ENCODE results near the gene TAF7.

Gene TAF7

DNA sequence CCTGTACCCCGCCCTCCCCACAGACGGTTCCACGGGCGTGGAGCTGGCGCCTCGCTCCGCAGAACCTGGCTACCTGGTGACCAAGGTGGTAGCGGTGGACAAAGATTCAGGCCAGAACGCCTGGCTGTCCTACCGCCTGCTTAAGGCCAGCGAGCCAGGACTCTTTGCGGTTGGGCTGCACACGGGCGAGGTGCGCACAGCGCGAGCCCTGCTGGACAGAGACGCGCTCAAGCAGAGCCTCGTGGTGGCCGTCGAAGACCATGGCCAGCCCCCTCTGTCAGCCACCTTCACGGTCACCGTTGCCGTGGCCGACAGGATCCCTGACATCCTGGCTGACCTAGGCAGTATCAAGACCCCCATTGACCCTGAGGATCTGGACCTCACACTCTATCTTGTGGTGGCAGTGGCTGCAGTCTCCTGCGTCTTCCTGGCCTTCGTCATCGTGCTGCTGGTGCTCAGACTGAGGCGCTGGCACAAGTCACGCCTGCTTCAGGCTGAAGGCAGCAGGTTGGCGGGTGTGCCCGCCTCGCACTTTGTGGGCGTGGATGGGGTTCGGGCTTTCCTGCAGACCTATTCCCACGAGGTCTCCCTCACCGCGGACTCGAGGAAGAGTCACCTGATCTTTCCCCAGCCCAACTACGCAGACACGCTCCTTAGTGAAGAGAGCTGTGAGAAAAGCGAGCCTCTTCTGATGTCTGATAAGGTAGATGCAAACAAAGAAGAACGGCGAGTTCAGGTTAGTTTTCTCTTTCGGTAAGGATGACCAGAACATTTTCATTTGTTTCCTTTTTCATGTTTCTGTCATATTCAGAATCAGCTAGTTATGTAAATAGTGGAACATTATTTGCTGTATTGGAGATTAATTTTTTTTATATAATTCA lies 45.7 kb upstream of the TAF7 start:
- Histone ChIP-seq H3K9me3 (ENCODE audit: control insufficient read depth, insufficient read depth, low read depth, low read length) (no peaks in the 10 kb centered on the region), H3K27ac (ENCODE audit: extremely low read depth, low read depth, low read length) (no peak overlapping the region), H3K4me1 (ENCODE audit: control insufficient read depth, insufficient read depth, low read length) (no peaks in the 10 kb centered on the region), H3K4me3 (ENCODE audit: low read depth, low read length) (no peak overlapping the region), H3K36me3 (ENCODE audit: control insufficient read depth in 2 of 2, insufficient read depth in 1 of 2, low read length in 2 of 2) (no peaks in the 10 kb centered on the region)
- CTCF ChIA-PET, result interaction anchor here (0.5 to 0.8 kb wide), 4 partner anchors 8 to 30 kb away, joined by 3 to 4 read pairs (median 3); partner anchors contain the start of gene PCDHGA7
- TF ChIP-seq ZBTB1 (tag by site-specific recombination; IDR thresholded peaks at IDR 0.05) (no peak), ZNF660 (tag by site-specific recombination; IDR thresholded peaks at IDR 0.05) (no peak), ZNF600 (tag by site-specific recombination; IDR thresholded peaks at IDR 0.05) (no peak), ZNF624 (tag by site-specific recombination; IDR thresholded peaks at IDR 0.05) (no peak)
- POLR2A ChIA-PET, result no interaction called here

- H3K4me1 ChIP-seq (ENCODE audit: control insufficient read depth, insufficient read depth, low read length), result no peaks in the 10 kb centered on the region
- no peak within 1 kb of the TSS for H3K4me3 ChIP-seq (ENCODE audit: low read depth, low read length)
- ChIA-PET POLR2A (interaction anchor here (0.6 kb wide), 1 partner anchor 38 kb away, joined by 3 read pairs; no protein-coding TSS in a partner anchor), CTCF (interaction anchor here (0.7 to 2.3 kb wide), 9 partner anchors 10 to 203 kb away, joined by 3 to 13 read pairs (median 4); partner anchors contain the start of genes PCDHGA4 and PCDHGB1)
- no peaks in the 10 kb centered on the region for H3K36me3 ChIP-seq (ENCODE audit: control insufficient read depth in 2 of 2, insufficient read depth in 1 of 2, low read length in 2 of 2)
- peaks cover 3% of the 10 kb centered on the region; the same call in 1 of the 2 replicates for H3K9me3 ChIP-seq (ENCODE audit: control insufficient read depth, insufficient read depth, low read depth, low read length)
- H3K27ac ChIP-seq (ENCODE audit: extremely low read depth, low read depth, low read length), result no peak within 1 kb of the TSS
- TF ChIP-seq ZNF214 (tag by site-specific recombination; IDR thresholded peaks at IDR 0.05; ENCODE audit: borderline replicate concordance) (no peak), EGR2 (tag by site-specific recombination; IDR thresholded peaks at IDR 0.05; ENCODE audit: low read depth) (no peak), BCL11B (tag by site-specific recombination; IDR thresholded peaks at IDR 0.05; ENCODE audit: low read depth) (no peak), KLF10 (tag by site-specific recombination; IDR thresholded peaks at IDR 0.05) (no peak), ZNF677 (tag by site-specific recombination; IDR thresholded peaks at IDR 0.05) (no peak), ZNF121 (tag by site-specific recombination; IDR thresholded peaks at IDR 0.05) (no peak), ZNF280D (tag by site-specific recombination; IDR thresholded peaks at IDR 0.05) (no peak), GLI2 (tag by site-specific recombination; IDR thresholded peaks at IDR 0.05; ENCODE audit: borderline replicate concordance, low read depth) (no peak), ZNF707 (tag by site-specific recombination; IDR thresholded peaks at IDR 0.05) (no peak), TCF7L2 (IDR thresholded peaks at IDR 0.05; ENCODE audit: borderline replicate concordance, low read depth, low read length) (no peak), ZNF221 (tag by site-specific recombination; IDR thresholded peaks at IDR 0.05; ENCODE audit: borderline replicate concordance) (no peak), ZNF16 (tag by site-specific recombination; IDR thresholded peaks at IDR 0.05; ENCODE audit: low read depth) (no peak)
- TF ChIP-seq, protein P1, sequence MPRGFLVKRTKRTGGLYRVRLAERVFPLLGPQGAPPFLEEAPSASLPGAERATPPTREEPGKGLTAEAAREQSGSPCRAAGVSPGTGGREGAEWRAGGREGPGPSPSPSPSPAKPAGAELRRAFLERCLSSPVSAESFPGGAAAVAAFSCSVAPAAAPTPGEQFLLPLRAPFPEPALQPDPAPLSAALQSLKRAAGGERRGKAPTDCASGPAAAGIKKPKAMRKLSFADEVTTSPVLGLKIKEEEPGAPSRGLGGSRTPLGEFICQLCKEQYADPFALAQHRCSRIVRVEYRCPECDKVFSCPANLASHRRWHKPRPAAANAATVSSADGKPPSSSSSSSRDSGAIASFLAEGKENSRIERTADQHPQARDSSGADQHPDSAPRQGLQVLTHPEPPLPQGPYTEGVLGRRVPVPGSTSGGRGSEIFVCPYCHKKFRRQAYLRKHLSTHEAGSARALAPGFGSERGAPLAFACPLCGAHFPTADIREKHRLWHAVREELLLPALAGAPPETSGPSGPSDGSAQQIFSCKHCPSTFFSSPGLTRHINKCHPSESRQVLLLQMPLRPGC (tag by site-specific recombination; IDR thresholded peaks at IDR 0.05), result no peak
- TF ChIP-seq, protein P2, sequence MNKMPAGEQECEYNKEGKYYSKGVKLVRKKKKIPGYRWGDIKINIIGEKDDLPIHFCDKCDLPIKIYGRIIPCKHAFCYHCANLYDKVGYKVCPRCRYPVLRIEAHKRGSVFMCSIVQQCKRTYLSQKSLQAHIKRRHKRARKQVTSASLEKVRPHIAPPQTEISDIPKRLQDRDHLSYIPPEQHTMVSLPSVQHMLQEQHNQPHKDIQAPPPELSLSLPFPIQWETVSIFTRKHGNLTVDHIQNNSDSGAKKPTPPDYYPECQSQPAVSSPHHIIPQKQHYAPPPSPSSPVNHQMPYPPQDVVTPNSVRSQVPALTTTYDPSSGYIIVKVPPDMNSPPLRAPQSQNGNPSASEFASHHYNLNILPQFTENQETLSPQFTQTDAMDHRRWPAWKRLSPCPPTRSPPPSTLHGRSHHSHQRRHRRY (tag by site-specific recombination; IDR thresholded peaks at IDR 0.05), result no peak
- TF ChIP-seq, protein P3, sequence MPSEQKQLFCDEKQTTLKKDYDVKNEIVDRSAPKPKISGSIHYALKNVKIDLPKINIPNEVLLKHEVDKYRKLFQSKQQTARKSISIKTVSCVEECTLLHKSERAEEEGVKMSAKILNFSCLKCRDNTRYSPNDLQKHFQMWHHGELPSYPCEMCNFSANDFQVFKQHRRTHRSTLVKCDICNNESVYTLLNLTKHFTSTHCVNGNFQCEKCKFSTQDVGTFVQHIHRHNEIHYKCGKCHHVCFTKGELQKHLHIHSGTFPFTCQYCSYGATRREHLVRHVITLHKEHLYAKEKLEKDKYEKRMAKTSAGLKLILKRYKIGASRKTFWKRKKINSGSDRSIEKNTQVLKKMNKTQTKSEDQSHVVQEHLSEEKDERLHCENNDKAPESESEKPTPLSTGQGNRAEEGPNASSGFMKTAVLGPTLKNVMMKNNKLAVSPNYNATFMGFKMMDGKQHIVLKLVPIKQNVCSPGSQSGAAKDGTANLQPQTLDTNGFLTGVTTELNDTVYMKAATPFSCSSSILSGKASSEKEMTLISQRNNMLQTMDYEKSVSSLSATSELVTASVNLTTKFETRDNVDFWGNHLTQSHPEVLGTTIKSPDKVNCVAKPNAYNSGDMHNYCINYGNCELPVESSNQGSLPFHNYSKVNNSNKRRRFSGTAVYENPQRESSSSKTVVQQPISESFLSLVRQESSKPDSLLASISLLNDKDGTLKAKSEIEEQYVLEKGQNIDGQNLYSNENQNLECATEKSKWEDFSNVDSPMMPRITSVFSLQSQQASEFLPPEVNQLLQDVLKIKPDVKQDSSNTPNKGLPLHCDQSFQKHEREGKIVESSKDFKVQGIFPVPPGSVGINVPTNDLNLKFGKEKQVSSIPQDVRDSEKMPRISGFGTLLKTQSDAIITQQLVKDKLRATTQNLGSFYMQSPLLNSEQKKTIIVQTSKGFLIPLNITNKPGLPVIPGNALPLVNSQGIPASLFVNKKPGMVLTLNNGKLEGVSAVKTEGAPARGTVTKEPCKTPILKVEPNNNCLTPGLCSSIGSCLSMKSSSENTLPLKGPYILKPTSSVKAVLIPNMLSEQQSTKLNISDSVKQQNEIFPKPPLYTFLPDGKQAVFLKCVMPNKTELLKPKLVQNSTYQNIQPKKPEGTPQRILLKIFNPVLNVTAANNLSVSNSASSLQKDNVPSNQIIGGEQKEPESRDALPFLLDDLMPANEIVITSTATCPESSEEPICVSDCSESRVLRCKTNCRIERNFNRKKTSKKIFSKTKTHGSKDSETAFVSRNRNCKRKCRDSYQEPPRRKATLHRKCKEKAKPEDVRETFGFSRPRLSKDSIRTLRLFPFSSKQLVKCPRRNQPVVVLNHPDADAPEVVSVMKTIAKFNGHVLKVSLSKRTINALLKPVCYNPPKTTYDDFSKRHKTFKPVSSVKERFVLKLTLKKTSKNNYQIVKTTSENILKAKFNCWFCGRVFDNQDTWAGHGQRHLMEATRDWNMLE (tag by site-specific recombination; conservative IDR thresholded peaks at IDR 0.05; ENCODE audit: low read depth), result no peak
- TF ChIP-seq, protein P4, sequence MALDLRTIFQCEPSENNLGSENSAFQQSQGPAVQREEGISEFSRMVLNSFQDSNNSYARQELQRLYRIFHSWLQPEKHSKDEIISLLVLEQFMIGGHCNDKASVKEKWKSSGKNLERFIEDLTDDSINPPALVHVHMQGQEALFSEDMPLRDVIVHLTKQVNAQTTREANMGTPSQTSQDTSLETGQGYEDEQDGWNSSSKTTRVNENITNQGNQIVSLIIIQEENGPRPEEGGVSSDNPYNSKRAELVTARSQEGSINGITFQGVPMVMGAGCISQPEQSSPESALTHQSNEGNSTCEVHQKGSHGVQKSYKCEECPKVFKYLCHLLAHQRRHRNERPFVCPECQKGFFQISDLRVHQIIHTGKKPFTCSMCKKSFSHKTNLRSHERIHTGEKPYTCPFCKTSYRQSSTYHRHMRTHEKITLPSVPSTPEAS (tag by site-specific recombination; IDR thresholded peaks at IDR 0.05), result no peak
Observed at GRCh38 chr5:141363952-141364660, 43.5 kb upstream of the TAF7 start, which contains the start of gene PCDHGA5. PCDHGA5 (plus strand) TSS chr5:141364162; CDS start chr5:141364331, 169 bp downstream.
